T-helper 17 cell (primary cell): ENCODE results near the gene HBS1L. TPM values are rescaled to one million over a fixed set of nuclear protein-coding genes. Genes with fewer than 3 reads are reported as not detected.

Source experiments
- ATAC-seq: fragments of 150-1000 bp; cut with Tn5 transposase; 2 replicates; pipeline ENCODE4 v1.10.0; 2021; ENCODE audit warnings: mild to moderate bottlenecking, moderate library complexity
- DNase-seq, 3 donors: peaks; one replicate each; pipeline versions ENCODE4 v3.0.0 to v3.0.0-alpha.2; 2020 to 2021
- H3K9me3 ChIP-seq: one replicate; pipeline ENCODE4 v1.7.0; 2013; ENCODE audit warnings: low read length, mild to moderate bottlenecking; ENCODE audit not compliant: control insufficient read depth, poor library complexity, severe bottlenecking
- H3K27ac Mint-ChIP-seq: one replicate; pipeline ENCODE4 v1.8.0; 2022; ENCODE audit warnings: mild to moderate bottlenecking, moderate library complexity, mixed read lengths
- H3K27me3 Mint-ChIP-seq: one replicate; pipeline ENCODE4 v1.8.0; 2022; ENCODE audit warnings: mixed read lengths
- H3K36me3 Mint-ChIP-seq: one replicate; pipeline ENCODE4 v1.8.0; 2022; ENCODE audit warnings: low read depth, mixed read lengths
- H3K4me1 Mint-ChIP-seq: one replicate; pipeline ENCODE4 v1.8.0; 2022; ENCODE audit warnings: mild to moderate bottlenecking, mixed read lengths
- H3K4me3 Mint-ChIP-seq: one replicate; pipeline ENCODE4 v1.8.0; 2022; ENCODE audit warnings: mild to moderate bottlenecking, moderate library complexity, mixed read lengths
- total RNA-seq, 4 donors: library from RNA in 2 of 4; stranded (reverse) in 2 of 4; gene quantifications; one replicate each; pipeline ENCODE4 v1.2.3 and lab custom pipeline; 2022 to 2026

HBS1L gene
- total RNA-seq, 2 donors from 2014 or later: 72.1 to 94.0 TPM

- no peak overlapping the region for H3K4me3 Mint-ChIP-seq
- no peaks in the 10 kb centered on the region for H3K4me1 Mint-ChIP-seq
- DNase-seq: no peak
- no peak for ATAC-seq
- peaks cover 7% of the 10 kb centered on the region for H3K36me3 Mint-ChIP-seq
- peaks cover 8% of the 10 kb centered on the region for H3K27me3 Mint-ChIP-seq
- H3K9me3 ChIP-seq: no peaks in the 10 kb centered on the region
- H3K27ac Mint-ChIP-seq: no peak overlapping the region
These were observed 132.8 kb downstream of the HBS1L start for GRCh38 chr6:134921721-134922261.

DNA sequence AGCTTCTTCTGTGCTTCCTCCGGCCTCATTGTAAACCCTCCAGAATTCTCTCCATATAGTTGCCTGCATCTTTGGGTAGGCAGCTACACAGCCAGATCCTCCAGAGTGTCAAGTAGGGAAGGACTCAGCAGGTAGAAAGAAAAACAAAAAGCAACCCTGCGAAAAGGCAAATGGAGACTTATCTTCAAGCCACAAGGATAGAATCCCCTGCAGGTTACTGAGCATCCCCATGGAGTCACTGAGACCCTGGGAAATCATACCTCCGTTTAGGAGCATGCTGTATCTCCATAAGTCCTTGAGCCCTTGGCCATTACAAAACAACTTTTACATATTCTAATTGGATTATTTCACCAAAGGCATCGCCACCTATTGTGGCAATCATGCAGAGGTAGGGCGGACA is 133.3 kb downstream of the HBS1L start:
- H3K9me3 ChIP-seq: no peaks in the 10 kb centered on the region
- no peak overlapping the region for H3K4me3 Mint-ChIP-seq
- no peak for DNase-seq
- H3K27ac Mint-ChIP-seq: no peak overlapping the region
- H3K27me3 Mint-ChIP-seq: peaks cover 13% of the 10 kb centered on the region
- H3K4me1 Mint-ChIP-seq: no peaks in the 10 kb centered on the region
- peaks cover 10% of the 10 kb centered on the region for H3K36me3 Mint-ChIP-seq
- ATAC-seq: no peak

- Mint-ChIP-seq H3K27ac (no peak overlapping the region), H3K36me3 (peaks cover 6% of the 10 kb centered on the region), H3K27me3 (peaks cover 21% of the 10 kb centered on the region), H3K4me1 (no peaks in the 10 kb centered on the region), H3K4me3 (no peak overlapping the region)
- ATAC-seq (no peak), DNase-seq (no peak)
- H3K9me3 ChIP-seq: no peaks in the 10 kb centered on the region
These were observed 134.2 kb downstream of the HBS1L start for GRCh38 chr6:134920422-134920821.

GRCh38 chr6:134918418-134918961 is 136.1 kb downstream of the HBS1L start:
- no peaks in the 10 kb centered on the region for H3K4me1 Mint-ChIP-seq
- DNase-seq (no peak), ATAC-seq (no peak)
- no peaks in the 10 kb centered on the region for H3K9me3 ChIP-seq
- H3K27me3 Mint-ChIP-seq: peaks cover 21% of the 10 kb centered on the region
- no peak overlapping the region for H3K27ac Mint-ChIP-seq
- H3K4me3 Mint-ChIP-seq: no peak overlapping the region
- peaks cover 6% of the 10 kb centered on the region for H3K36me3 Mint-ChIP-seq

DNA sequence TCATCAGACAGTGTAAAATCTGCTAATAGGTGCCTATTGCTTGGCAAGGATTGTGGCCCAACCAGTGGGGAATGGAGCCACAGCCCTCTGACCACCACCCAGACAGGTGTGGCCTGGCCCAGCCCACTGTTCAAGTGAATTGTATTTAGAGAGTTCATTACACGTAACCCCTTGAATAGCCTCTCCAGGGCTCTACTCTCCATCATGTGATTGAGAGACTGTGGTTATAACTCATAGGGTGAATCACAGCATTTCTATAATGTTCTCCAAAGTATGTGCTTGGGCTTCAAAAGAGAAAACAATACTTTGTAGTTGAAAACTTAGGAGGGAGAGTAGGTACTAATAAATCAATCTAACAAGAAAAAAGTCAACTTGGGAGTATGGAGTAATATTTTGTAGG is 143.1 kb downstream of the HBS1L start:
- Mint-ChIP-seq H3K27ac (no peak overlapping the region), H3K36me3 (peaks cover 3% of the 10 kb centered on the region), H3K27me3 (peaks cover 23% of the 10 kb centered on the region), H3K4me3 (no peak overlapping the region), H3K4me1 (no peaks in the 10 kb centered on the region)
- H3K9me3 ChIP-seq: no peaks in the 10 kb centered on the region
- DNase-seq (no peak), ATAC-seq (no peak)

DNA sequence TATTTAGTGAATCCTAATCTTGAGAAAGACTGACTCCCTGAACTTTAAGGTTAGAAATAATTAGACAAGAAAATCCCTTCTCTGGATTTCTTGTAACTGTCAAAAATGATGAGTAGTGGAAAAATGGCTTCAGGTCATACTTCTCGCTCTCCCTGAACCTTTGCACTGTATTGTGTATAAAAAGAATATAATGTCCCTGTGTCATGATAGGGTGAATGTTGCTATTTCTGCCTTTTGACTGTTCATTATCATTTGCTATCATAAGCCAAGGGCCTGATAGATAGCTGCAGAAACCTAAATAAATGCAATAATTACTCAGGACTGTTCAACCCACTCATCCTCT is 144.1 kb downstream of the HBS1L start:
- no peak for DNase-seq
- no peak overlapping the region for H3K27ac Mint-ChIP-seq
- no peak overlapping the region for H3K4me3 Mint-ChIP-seq
- H3K9me3 ChIP-seq: no peaks in the 10 kb centered on the region
- ATAC-seq: no peak
- peaks cover 13% of the 10 kb centered on the region for H3K27me3 Mint-ChIP-seq
- peaks cover 2% of the 10 kb centered on the region for H3K36me3 Mint-ChIP-seq
- H3K4me1 Mint-ChIP-seq: no peaks in the 10 kb centered on the region

Other genes with a start within 250 kb of the HBS1L start
- gene ALDH8A1, start 104.7 kb downstream of the HBS1L start, total RNA-seq: 1 to 10 TPM; 1.3 to 3.4 TPM
- 1 to 10 TPM; 1.3 to 3.7 TPM for gene MYB, start 126.5 kb upstream of the HBS1L start, total RNA-seq